HFFc6 (cell line): ENCODE results near the gene FBXO42. TPM values are rescaled to one million over a fixed set of nuclear protein-coding genes. Genes with fewer than 3 reads are reported as not detected.
A peak's percentile ranks its signal among the peaks of the same experiment; 100 is the strongest.

ENCODE experiments used
- DNase-seq: peaks from one replicate; pipeline ENCODE4 v3.0.0-alpha.2; 2018
- H3K27ac Mint-ChIP-seq: 2 replicates; pipeline ENCODE4 v1.8.0; 2020; ENCODE audit warnings: mild to moderate bottlenecking, mixed read lengths
- H3K27me3 Mint-ChIP-seq: 2 replicates; pipeline ENCODE4 v1.8.0; 2021; ENCODE audit warnings: mild to moderate bottlenecking, moderate library complexity, mixed read lengths; ENCODE audit not compliant: insufficient read depth
- H3K36me3 Mint-ChIP-seq: 2 replicates; pipeline ENCODE4 v1.8.0; 2021; ENCODE audit warnings: low read depth, mixed read lengths
- H3K4me1 Mint-ChIP-seq: 2 replicates; pipeline ENCODE4 v1.8.0; 2020; ENCODE audit warnings: low read depth, mixed read lengths
- H3K4me3 Mint-ChIP-seq: 2 replicates; pipeline ENCODE4 v1.8.0; 2020; ENCODE audit warnings: mild to moderate bottlenecking, moderate library complexity, mixed read lengths
- H3K9me3 Mint-ChIP-seq: 2 replicates; pipeline ENCODE4 v1.8.0; 2020; ENCODE audit warnings: mild to moderate bottlenecking, mixed read lengths
- CTCF ChIP-seq: fragments of 200-600 bp; sonication (generic); IDR thresholded peaks from 2 replicates; pipeline ENCODE4 v1.5.0; 2021; ENCODE audit warnings: antibody characterized with exemption, mild to moderate bottlenecking
- total RNA-seq, 6 experiments: library from RNA; stranded (reverse); fragmentation: NEBNext Ultra II Directional; extraction: Animal tissue kit (Norgen Biotek cat#: 25700); gene quantifications; 2 replicates in 1 of 6; 3 replicates in 5 of 6; pipeline ENCODE4 v1.2.3, GENCODE V29; 2021

Gene FBXO42
- total RNA-seq, 6 experiments from 2014 or later, result 11.5 to 15.2 (median 13.4) TPM

- Mint-ChIP-seq H3K9me3 (no peaks in the 10 kb centered on the region), H3K27ac (no peak overlapping the region), H3K4me3 (no peak overlapping the region), H3K36me3 (peaks cover 11% of the 10 kb centered on the region; the same call in 1 of the 2 replicates), H3K4me1 (0 out of 2 replicates have a peak, but pooled peaks cover 6% of the 10 kb centered on the region), H3K27me3 (no peaks in the 10 kb centered on the region; the same call in 1 of the 2 replicates)
- no peak for DNase-seq
- TF ChIP-seq CTCF, result no peak
These were observed 36.8 kb downstream of the FBXO42 start for GRCh38 chr1:16315437-16315836.

DNA sequence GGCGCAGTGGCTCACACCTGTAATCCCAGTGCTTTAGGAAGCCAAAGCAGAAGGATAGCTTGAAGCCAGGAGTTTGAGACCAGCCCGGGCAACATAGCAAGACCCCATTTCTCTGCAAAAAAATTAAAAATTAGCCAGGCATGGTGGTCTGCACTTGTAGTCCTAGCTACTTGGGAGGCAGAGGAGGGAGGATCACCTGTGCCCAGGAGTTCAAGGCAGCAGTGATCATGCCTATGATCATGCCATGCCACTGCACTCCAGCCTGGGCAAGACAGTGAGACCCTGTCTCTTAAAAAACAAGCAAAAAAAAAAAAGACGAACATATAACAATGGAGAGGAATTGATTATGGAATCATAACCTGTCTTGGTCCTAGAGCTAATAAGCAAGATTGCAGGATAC is 45.1 kb downstream of the FBXO42 start:
- Mint-ChIP-seq H3K36me3 (peaks cover 24% of the 10 kb centered on the region), H3K9me3 (no peaks in the 10 kb centered on the region), H3K27ac (no peak overlapping the region), H3K4me1 (no peaks in the 10 kb centered on the region), H3K27me3 (no peaks in the 10 kb centered on the region), H3K4me3 (no peak overlapping the region)
- no peak for TF ChIP-seq CTCF
- DNase-seq, result no peak

GRCh38 chr1:16302709-16303627 is 49.3 kb downstream of the FBXO42 start:
- no peaks in the 10 kb centered on the region for H3K27me3 Mint-ChIP-seq
- H3K4me3 Mint-ChIP-seq, result no peak overlapping the region
- peak overlapping the region; percentile 24 for H3K27ac Mint-ChIP-seq
- H3K4me1 Mint-ChIP-seq, result no peaks in the 10 kb centered on the region
- no peak for TF ChIP-seq CTCF
- peaks cover 23% of the 10 kb centered on the region for H3K36me3 Mint-ChIP-seq
- no peaks in the 10 kb centered on the region for H3K9me3 Mint-ChIP-seq
- DNase-seq, result no peak

DNA sequence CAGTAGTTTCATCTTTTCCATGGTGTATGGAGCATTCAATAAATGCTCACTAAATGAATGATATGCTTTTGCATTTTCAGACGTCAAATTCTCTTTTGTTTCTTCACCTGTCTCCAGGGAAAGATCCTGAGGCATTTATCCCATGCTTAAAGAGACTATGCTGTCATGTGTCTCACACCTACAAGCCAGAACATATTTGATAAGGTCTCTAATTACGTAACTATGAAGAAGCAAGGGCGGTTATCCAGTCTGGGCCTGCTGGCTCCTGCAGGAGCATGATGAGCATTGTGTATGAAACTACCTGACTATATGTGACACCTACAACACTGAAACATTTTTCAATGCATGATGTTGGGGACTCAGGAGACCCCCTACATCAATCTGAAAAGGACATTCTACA is 51.8 kb downstream of the FBXO42 start:
- peaks cover 21% of the 10 kb centered on the region for H3K36me3 Mint-ChIP-seq

GRCh38 chr1:16298653-16299052 is 53.6 kb downstream of the FBXO42 start:
- Mint-ChIP-seq H3K9me3 (no peaks in the 10 kb centered on the region), H3K4me3 (no peak overlapping the region), H3K4me1 (peaks cover 5% of the 10 kb centered on the region; the same call in 1 of the 2 replicates), H3K36me3 (peaks cover 34% of the 10 kb centered on the region), H3K27me3 (no peaks in the 10 kb centered on the region), H3K27ac (no peak overlapping the region)
- DNase-seq, result no peak
- TF ChIP-seq CTCF, result no peak

More for the DNA sequence above, 51.8 kb downstream of the FBXO42 start:
- Mint-ChIP-seq H3K4me1 (peaks cover 5% of the 10 kb centered on the region; the same call in 1 of the 2 replicates), H3K27ac (no peak overlapping the region), H3K27me3 (no peaks in the 10 kb centered on the region), H3K4me3 (no peak overlapping the region), H3K9me3 (no peaks in the 10 kb centered on the region)
- no peak for TF ChIP-seq CTCF
- DNase-seq, result no peak
